SK-N-MC (cell line): ENCODE results near the gene CNTN2.

Experiments
- EZH2 ChIP-seq: fragments of 200-600 bp; sonication (generic); IDR thresholded peaks from one replicate; pipeline ENCODE4 v1.6.1; 2017; ENCODE audit warnings: antibody characterized with exemption
- FOXP2 ChIP-seq: optimal IDR thresholded peaks from 2 replicates; pipeline ENCODE3; 2011; ENCODE audit warnings: mild to moderate bottlenecking, moderate library complexity; ENCODE audit not compliant: insufficient read depth; ENCODE audit errors: extremely low read length, control extremely low read depth
- POLR2AphosphoS5 ChIP-seq: IDR thresholded peaks from 2 replicates; pipeline ENCODE4 v1.6.1; 2012; ENCODE audit warnings: mild to moderate bottlenecking, low read depth, low read length, borderline replicate concordance

GRCh38 chr1:205076245-205076761, 33.3 kb downstream of the CNTN2 start:
- TF ChIP-seq POLR2AphosphoS5 (no peak), FOXP2 (no peak), EZH2 (no peak)
